Ectodermal cell (in vitro differentiated cells): ENCODE measurements around the gene RTP2.

ENCODE experiments used
- H3K27ac ChIP-seq: 2 replicates; pipeline ENCODE4 v1.7.0; 2013; ENCODE audit warnings: mild to moderate bottlenecking, low read depth, low read length; ENCODE audit not compliant: insufficient read depth, poor library complexity, severe bottlenecking
- H3K27me3 ChIP-seq: 2 replicates; pipeline ENCODE4 v1.7.0; 2013; ENCODE audit warnings: mild to moderate bottlenecking, low read length; ENCODE audit not compliant: insufficient read depth, control insufficient read depth, poor library complexity, severe bottlenecking
- H3K36me3 ChIP-seq: one replicate; pipeline ENCODE4 v1.7.0; 2013; ENCODE audit warnings: low read length; ENCODE audit not compliant: control insufficient read depth, insufficient read depth
- H3K4me1 ChIP-seq: one replicate; pipeline ENCODE4 v1.7.0; 2013; ENCODE audit warnings: low read length; ENCODE audit not compliant: control insufficient read depth, insufficient read depth
- H3K4me3 ChIP-seq: 2 replicates; pipeline ENCODE4 v1.7.0; 2013; ENCODE audit warnings: low read depth, low read length, control low read depth; ENCODE audit not compliant: insufficient read depth
- H3K9me3 ChIP-seq: 2 replicates; pipeline ENCODE4 v1.7.0; 2013; ENCODE audit warnings: mild to moderate bottlenecking, low read length, moderate library complexity; ENCODE audit not compliant: control insufficient read depth
- WGBS, 2 experiments: methylation state at CpG; one replicate each; pipeline ENCODE4 v1.1.7; 2013; ENCODE audit warnings: missing lambda C conversion rate in 2 of 2; 5-methylcytosine and 5-hydroxymethylcytosine counted together

RTP2 gene

DNA sequence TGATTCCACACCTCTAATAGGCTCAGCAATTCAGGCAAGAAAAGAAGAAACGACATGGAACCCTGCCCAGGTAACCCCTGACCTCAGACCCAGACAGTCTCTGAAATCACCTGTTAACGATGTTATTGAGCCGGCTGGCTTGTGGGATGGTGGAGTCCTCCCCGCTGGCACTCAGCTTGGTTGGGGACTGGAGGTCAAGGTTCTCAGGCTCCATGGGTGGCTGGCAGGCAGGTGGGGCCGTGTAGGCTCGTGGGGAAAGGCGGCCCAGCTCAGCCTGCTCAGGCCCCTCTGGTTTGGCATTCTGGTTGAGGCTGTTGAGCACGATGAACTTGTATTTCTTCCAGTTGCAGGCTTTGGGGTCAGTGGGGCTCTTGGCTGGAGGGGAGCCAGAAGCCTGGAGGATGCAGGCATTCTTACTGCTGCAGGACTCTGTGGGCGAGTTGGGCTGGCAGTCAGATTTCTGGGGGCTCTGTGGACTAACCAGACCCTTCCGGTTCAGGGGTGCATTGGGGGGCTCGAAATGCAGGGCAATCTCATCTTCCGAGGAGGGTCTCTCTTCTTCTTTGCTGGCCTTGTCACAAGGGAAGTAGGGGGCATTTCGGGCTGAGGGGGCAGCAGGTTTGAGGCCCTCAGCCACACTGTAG, 26.7 kb upstream of the RTP2 start:
- Histone ChIP-seq H3K36me3 (peaks cover 84% of the 10 kb centered on the region), H3K27ac (no peak overlapping the region)
- WGBS, 2 experiments: 95 to 97% methylated on average over 13 of the region's 13 CpGs

DNA sequence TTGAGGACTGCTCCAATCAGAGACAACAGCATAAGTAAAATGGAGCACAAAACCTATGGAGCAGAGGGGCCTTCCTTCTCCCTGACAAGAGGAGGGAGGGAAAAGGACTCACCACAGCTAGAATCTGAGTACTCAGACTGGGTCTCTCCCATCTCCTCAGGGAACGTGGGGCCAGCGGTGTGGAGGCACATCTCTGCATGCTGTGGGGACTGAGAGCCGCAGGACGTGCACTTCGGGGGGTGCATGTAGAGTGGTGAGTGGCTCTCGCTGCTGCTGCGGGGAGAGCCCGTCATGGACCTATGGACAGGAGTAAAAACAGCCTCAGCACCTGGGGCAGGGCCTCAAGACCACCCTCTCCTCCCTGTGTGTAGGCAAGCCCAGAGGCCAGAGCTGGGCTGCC, 25.9 kb upstream of the RTP2 start:
- Histone ChIP-seq H3K9me3 (no peaks in the 10 kb centered on the region), H3K36me3 (peaks cover 89% of the 10 kb centered on the region), H3K27ac (no peak overlapping the region), H3K4me1 (no peaks in the 10 kb centered on the region), H3K4me3 (no peak overlapping the region), H3K27me3 (no peaks in the 10 kb centered on the region)
- WGBS, 2 experiments: 94 to 95% methylated on average over 8 of the region's 8 CpGs

More for the DNA sequence above, 26.7 kb upstream of the RTP2 start:
- Histone ChIP-seq H3K9me3 (no peaks in the 10 kb centered on the region), H3K4me3 (no peak overlapping the region), H3K4me1 (no peaks in the 10 kb centered on the region), H3K27me3 (no peaks in the 10 kb centered on the region)

DNA sequence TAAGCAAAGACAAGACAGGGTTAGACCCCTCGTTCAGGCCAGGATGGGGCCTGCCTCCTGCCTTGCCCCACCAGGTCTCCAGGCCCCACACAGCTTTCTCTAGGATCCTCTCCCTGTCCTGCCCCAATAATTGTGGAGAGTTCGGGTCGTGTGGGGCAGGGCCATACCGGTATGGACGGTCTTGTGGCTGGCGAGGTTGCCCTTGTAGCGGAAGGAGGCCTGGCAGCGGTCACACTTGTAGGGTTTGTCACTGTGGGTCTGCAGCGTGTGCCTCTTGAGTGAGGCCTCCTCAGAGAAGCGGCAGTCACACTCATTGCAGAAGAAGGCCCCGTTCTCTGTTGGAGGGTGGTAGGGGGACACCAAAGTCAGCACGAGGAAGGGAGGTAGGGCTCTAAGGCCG, 24.2 kb upstream of the RTP2 start:
- no peaks in the 10 kb centered on the region for H3K9me3 ChIP-seq
- no peaks in the 10 kb centered on the region for H3K27me3 ChIP-seq
- no peak overlapping the region for H3K27ac ChIP-seq
- peaks cover 87% of the 10 kb centered on the region for H3K36me3 ChIP-seq
- H3K4me3 ChIP-seq: no peak overlapping the region
- 96 to 97% methylated on average over 13 of the region's 13 CpGs for WGBS, 2 experiments
- no peaks in the 10 kb centered on the region for H3K4me1 ChIP-seq

DNA sequence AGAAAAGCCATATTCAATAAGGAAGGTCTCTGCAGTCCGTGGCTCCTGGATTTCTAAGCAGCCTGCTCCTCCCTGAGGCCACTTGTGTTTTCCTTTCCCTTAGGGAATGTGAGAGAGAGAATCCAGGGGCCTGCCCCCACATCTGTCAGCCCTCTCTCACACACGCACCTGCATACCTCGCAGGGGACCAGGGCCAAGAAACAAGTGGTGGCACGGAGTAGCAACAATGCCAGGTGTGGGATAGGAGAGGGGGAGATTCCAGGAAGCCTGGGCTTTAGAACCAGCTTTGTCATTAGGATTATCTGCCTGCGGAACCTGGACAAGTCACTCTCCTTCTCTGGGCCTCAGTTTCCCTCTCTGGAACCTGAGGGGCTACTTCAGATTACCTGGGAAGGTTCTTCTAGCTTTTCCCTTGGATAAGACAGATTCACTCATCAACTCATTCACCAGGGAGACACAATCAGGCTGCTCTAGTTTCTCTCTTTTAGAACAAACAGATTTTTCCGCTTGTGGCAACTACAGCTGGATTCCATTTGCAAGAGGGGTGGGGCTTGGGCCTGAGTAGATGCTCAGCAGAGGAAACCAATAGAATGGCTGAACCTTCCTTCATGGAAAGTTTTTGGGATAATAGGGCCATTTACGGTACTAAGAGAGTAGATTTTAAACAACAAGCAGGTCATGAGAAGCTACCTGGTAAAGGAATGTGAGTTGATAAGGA, 23.5 kb upstream of the RTP2 start:
- no peak overlapping the region for H3K27ac ChIP-seq
- H3K9me3 ChIP-seq: no peaks in the 10 kb centered on the region
- H3K4me1 ChIP-seq: no peaks in the 10 kb centered on the region
- no peak overlapping the region for H3K4me3 ChIP-seq
- peaks cover 79% of the 10 kb centered on the region for H3K36me3 ChIP-seq
- 95 to 98% methylated on average over 6 to 7 of the region's 7 CpGs for WGBS, 2 experiments
- no peaks in the 10 kb centered on the region for H3K27me3 ChIP-seq

DNA sequence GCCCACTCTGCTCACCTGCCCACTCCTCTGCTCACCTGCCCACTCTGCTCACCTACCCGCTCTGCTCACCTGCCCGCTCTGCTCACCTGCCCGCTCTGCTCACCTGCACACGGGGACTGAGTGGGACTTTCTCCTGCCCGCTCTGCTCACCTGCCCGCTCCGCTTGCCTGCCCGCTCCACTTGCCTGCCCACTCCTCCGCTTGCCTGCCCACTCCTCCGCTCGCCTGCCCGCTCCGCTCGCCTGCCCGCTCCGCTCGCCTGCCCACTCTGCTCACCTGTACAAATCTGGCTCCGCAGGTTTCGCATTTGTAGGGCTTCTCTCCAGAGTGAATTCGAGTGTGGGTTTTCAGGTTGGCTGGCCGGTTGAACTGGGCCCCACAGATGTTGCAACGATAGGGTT, 22.9 kb upstream of the RTP2 start:
- no peaks in the 10 kb centered on the region for H3K9me3 ChIP-seq
- 93 to 94% methylated on average over 22 of the region's 22 CpGs for WGBS, 2 experiments
- no peak overlapping the region for H3K4me3 ChIP-seq
- H3K27ac ChIP-seq: no peak overlapping the region
- no peaks in the 10 kb centered on the region for H3K27me3 ChIP-seq
- peaks cover 74% of the 10 kb centered on the region for H3K36me3 ChIP-seq
- peaks cover under 1% of the 10 kb centered on the region for H3K4me1 ChIP-seq

DNA sequence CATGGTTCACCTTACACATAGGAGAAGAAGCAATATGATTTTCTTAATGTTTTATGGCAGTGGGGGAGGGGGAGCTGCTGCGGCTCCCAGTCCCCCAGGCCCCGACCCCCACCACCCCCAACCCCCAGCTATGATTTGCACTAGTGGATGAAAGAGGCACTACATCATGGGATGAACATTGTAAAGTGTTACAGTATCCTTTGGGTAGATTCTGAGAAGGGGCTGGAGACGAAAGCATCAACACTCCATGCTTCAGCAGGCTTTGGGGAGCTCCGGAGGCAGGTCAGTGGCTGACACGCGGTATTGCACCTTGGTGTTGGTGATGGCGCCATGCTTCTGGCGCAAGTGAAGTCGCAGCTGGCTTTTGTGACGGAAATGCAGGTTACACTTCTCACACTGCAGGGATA, 19.9 kb upstream of the RTP2 start:
- 93 to 94% methylated on average over 8 to 10 of the region's 10 CpGs for WGBS, 2 experiments

DNA sequence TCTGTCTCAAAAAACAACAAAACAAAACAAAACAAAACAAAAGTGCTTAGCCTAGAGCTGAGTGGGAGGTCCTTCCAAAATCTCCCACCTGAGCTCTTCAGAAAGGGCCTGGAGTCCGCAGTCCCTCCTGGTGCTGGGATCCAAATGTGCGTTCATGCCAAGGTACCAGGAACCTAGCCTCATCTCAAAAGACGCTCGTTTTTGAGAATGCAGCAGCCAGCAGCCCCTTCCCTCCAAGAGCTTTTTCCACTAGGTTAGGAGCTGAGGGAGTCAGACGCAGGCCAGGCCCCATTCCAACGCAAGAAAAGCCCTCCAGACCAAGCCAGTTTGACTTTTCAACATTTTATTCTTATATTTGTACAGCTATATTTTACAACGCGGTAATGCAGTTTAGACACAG, 18.7 kb upstream of the RTP2 start:
- WGBS, 2 experiments: 92 to 94% methylated on average over 8 of the region's 8 CpGs
- Histone ChIP-seq H3K27me3 (no peaks in the 10 kb centered on the region), H3K4me3 (no peak overlapping the region), H3K9me3 (no peaks in the 10 kb centered on the region), H3K4me1 (peaks cover 12% of the 10 kb centered on the region), H3K27ac (no peak overlapping the region), H3K36me3 (peaks cover 34% of the 10 kb centered on the region)

More for the DNA sequence above, 19.9 kb upstream of the RTP2 start:
- Histone ChIP-seq H3K9me3 (no peaks in the 10 kb centered on the region), H3K4me3 (no peak overlapping the region), H3K27me3 (no peaks in the 10 kb centered on the region), H3K27ac (no peak overlapping the region), H3K4me1 (peaks cover 12% of the 10 kb centered on the region), H3K36me3 (peaks cover 44% of the 10 kb centered on the region)

DNA sequence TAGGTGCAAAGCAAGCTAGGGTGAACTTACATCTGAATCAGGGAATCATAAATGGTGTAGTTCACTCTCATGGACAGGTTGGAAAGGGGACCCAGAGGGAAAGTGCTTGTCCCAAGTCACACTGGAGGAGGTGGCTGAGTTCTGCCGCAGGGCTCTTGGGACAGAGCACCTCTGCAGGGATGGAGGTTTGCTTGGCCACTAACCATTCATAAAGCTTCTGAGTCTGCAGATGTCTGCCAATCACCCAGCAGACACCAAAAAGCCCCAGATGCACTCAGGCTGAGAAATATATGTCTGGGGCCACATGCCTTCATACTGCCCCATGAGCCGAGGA, 17.9 kb upstream of the RTP2 start:
- H3K27me3 ChIP-seq: no peaks in the 10 kb centered on the region
- WGBS, 2 experiments: 92 to 95% methylated on average over 2 of the region's 2 CpGs
- H3K4me3 ChIP-seq: no peak overlapping the region
- peaks cover 12% of the 10 kb centered on the region for H3K4me1 ChIP-seq
- peaks cover 27% of the 10 kb centered on the region for H3K36me3 ChIP-seq
- no peak overlapping the region for H3K27ac ChIP-seq
- no peaks in the 10 kb centered on the region for H3K9me3 ChIP-seq

DNA sequence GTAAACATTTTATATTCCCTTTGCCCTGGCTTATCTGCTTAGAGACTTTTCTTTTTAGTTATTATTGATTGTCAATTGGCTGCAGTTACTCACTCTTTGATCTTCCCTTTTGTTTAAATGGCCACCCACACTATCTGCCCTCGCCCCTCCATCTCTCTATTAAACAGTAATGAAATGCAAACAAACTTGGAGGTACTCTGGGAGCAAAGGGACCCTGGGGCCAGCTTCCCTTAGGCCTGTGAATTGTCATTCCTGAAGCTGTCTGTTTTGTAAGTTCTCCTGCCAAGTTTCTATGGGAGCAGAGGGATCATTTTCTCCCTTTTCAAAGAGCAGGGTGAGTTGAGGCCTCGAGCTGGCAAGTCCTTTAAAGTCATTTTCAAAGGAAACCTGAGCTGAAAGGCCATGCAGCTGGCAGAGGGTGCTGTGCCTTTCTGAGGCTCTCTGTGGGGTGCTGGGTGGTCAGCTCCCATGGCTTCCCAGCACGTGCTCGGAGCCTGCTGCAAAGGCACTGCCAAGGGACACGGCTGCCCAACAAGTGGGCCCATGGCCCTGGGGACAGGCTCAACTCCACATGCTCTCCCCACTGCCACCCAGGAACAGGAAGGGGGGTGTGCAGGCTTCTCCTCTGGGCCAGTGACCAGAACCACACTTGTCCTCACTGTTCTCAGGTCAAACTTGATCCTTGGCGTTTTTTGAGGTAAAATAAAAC, 17.4 kb upstream of the RTP2 start:
- no peak overlapping the region for H3K4me3 ChIP-seq
- WGBS, 2 experiments: 20 to 26% methylated on average over 6 of the region's 6 CpGs
- peaks cover 12% of the 10 kb centered on the region for H3K4me1 ChIP-seq
- no peaks in the 10 kb centered on the region for H3K27me3 ChIP-seq
- H3K36me3 ChIP-seq: peaks cover 22% of the 10 kb centered on the region
- H3K27ac ChIP-seq: peak overlapping the region; percentile 22
- no peaks in the 10 kb centered on the region for H3K9me3 ChIP-seq

DNA sequence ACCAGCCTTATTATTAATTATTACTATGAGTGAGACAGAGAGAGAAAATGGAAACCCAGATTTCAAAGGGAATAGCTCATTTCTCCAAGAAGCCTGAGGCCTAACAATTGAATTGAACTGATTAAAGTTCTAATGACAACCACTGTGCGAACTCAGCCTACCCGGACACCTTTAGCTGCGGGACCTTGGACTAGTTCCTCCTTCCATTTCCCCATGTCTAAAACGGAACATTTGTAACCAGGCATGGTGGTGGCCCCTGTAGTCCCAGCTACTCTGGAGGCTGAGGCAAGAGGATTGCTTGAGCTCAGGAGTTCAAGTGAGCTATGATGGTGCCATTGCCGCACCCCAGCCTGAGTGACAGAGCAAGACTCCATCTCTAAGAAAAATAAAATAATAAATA, 16.4 kb upstream of the RTP2 start:
- Histone ChIP-seq H3K27ac (no peak overlapping the region), H3K4me1 (peaks cover 12% of the 10 kb centered on the region), H3K27me3 (no peaks in the 10 kb centered on the region), H3K4me3 (no peak overlapping the region), H3K9me3 (no peaks in the 10 kb centered on the region), H3K36me3 (peaks cover 13% of the 10 kb centered on the region)
- WGBS, 2 experiments: 80 to 96% methylated on average over 4 to 5 of the region's 5 CpGs
